NOMO-1 treated with dmso at 0.1 percent for 144 hours (cell line): ENCODE measurements around the gene B9D1.

Source experiments
- DNase-seq: peaks from one replicate; lab custom pipeline; 2025; ENCODE audit not compliant: unreplicated experiment; lab: John Stamatoyannopoulos, UW

B9D1 gene

GRCh38 chr17:19341211-19341631, 21.3 kb downstream of the B9D1 start:
- DNase-seq, result no peak

- DNase-seq, result no peak
Observed at GRCh38 chr17:19339341-19339815, 23.1 kb downstream of the B9D1 start.

- peak; percentile 6 for DNase-seq
Observed at GRCh38 chr17:19338031-19338990, 24.2 kb downstream of the B9D1 start.

GRCh38 chr17:19337712-19338023, 24.9 kb downstream of the B9D1 start:
- DNase-seq, result no peak

- DNase-seq, result no peak
Observed at GRCh38 chr17:19336938-19337711, 25.4 kb downstream of the B9D1 start.

- no peak for DNase-seq
Observed at GRCh38 chr17:19335951-19336631, 26.4 kb downstream of the B9D1 start.

GRCh38 chr17:19334331-19334730, 28.2 kb downstream of the B9D1 start:
- no peak for DNase-seq

- DNase-seq, result no peak
Observed at GRCh38 chr17:19333736-19334290, 28.7 kb downstream of the B9D1 start.

- no peak for DNase-seq
Observed at GRCh38 chr17:19333132-19333440, 29.4 kb downstream of the B9D1 start.

GRCh38 chr17:19332371-19333131, 30.0 kb downstream of the B9D1 start:
- DNase-seq, result no peak

GRCh38 chr17:19331543-19332245, 30.8 kb downstream of the B9D1 start:
- no peak for DNase-seq

- DNase-seq, result no peak
Observed at GRCh38 chr17:19331134-19331533, 31.4 kb downstream of the B9D1 start.

- no peak for DNase-seq
Observed at GRCh38 chr17:19330271-19330670, 32.3 kb downstream of the B9D1 start.

GRCh38 chr17:19329839-19330238, 32.7 kb downstream of the B9D1 start:
- no peak for DNase-seq

GRCh38 chr17:19329136-19329535, 33.4 kb downstream of the B9D1 start:
- DNase-seq, result no peak

GRCh38 chr17:19328441-19329061, 34.0 kb downstream of the B9D1 start:
- DNase-seq, result no peak

- no peak for DNase-seq
Observed at GRCh38 chr17:19327031-19327783, 35.3 kb downstream of the B9D1 start.

- DNase-seq, result no peak
Observed at GRCh38 chr17:19325542-19325941, 37.0 kb downstream of the B9D1 start.

GRCh38 chr17:19322861-19323260, 39.7 kb downstream of the B9D1 start:
- no peak for DNase-seq
